Measurements from ENCODE around the gene CXADR. TPM values are rescaled to one million over a fixed set of nuclear protein-coding genes. Genes with fewer than 3 reads are reported as not detected.

Gene CXADR
- total and polyA plus RNA-seq, 4 donors: 8.5 to 46.4 (median 26.5) TPM

DNA sequence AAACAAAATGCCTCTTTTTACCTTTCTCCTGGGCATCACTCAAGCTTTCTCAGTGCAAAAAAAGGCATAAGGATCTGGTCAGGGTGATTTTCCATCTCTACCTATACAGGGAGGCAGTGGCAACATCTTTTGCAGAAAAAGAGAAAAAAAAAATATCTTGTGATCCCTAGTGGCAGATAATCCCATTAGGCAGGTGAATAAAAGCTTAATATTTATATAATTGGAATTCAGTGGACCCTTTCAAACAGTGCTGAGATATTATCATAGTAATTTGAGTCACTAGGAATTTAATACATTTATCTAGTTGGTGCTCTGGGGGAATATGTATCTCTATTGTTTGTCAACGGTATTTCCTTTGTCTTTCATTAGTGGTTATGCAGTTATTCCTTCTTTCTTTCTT, 29.9 kb upstream of the CXADR start:
- DNase-seq (ENCODE audit: low spot score): no peak
- TF ChIP-seq NR2F2 (IDR thresholded peaks at IDR 0.05) (no peak), FOXA2 (IDR thresholded peaks at IDR 0.05) (no peak), ATF3 (IDR thresholded peaks at IDR 0.05) (no peak), HNF4A (conservative IDR thresholded peaks at IDR 0.05) (no peak), YY1 (IDR thresholded peaks at IDR 0.05) (no peak), GABPA (IDR thresholded peaks at IDR 0.05 in 1 of 2, conservative IDR thresholded peaks at IDR 0.05 in 1 of 2) (no peak), EGR1 (IDR thresholded peaks at IDR 0.05; ENCODE audit: low read depth in 2 of 2) (no peak), FOXA1 (IDR thresholded peaks at IDR 0.05) (no peak), MAX (IDR thresholded peaks at IDR 0.05) (no peak), HNF4G (IDR thresholded peaks at IDR 0.05) (no peak), JUND (IDR thresholded peaks at IDR 0.05) (no peak), TAF1 (conservative IDR thresholded peaks at IDR 0.05) (no peak)
- TF ChIP-seq, protein P1, sequence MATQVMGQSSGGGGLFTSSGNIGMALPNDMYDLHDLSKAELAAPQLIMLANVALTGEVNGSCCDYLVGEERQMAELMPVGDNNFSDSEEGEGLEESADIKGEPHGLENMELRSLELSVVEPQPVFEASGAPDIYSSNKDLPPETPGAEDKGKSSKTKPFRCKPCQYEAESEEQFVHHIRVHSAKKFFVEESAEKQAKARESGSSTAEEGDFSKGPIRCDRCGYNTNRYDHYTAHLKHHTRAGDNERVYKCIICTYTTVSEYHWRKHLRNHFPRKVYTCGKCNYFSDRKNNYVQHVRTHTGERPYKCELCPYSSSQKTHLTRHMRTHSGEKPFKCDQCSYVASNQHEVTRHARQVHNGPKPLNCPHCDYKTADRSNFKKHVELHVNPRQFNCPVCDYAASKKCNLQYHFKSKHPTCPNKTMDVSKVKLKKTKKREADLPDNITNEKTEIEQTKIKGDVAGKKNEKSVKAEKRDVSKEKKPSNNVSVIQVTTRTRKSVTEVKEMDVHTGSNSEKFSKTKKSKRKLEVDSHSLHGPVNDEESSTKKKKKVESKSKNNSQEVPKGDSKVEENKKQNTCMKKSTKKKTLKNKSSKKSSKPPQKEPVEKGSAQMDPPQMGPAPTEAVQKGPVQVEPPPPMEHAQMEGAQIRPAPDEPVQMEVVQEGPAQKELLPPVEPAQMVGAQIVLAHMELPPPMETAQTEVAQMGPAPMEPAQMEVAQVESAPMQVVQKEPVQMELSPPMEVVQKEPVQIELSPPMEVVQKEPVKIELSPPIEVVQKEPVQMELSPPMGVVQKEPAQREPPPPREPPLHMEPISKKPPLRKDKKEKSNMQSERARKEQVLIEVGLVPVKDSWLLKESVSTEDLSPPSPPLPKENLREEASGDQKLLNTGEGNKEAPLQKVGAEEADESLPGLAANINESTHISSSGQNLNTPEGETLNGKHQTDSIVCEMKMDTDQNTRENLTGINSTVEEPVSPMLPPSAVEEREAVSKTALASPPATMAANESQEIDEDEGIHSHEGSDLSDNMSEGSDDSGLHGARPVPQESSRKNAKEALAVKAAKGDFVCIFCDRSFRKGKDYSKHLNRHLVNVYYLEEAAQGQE (IDR thresholded peaks at IDR 0.05): no peak
- Histone ChIP-seq H3K27me3 (ENCODE audit: control insufficient read depth in 4 of 4, insufficient read depth in 4 of 4, low read length in 3 of 4) (no peaks in the 10 kb centered on the region), H3K36me3 (ENCODE audit: control insufficient read depth in 4 of 4, insufficient read depth in 3 of 4, low read depth in 1 of 4, low read length in 3 of 4) (no peaks in the 10 kb centered on the region), H3K9ac (ENCODE audit: low read depth in 1 of 2, low read length in 2 of 2) (no peak overlapping the region), H3K9me3 (ENCODE audit: control insufficient read depth in 4 of 4, low read length in 3 of 4) (no peaks in the 10 kb centered on the region), H3K27ac (ENCODE audit: low read depth in 1 of 2, low read length in 2 of 2) (no peak overlapping the region), H3K4me1 (ENCODE audit: control insufficient read depth in 4 of 4, insufficient read depth in 4 of 4, low read length in 3 of 4) (no peaks in the 10 kb centered on the region), H3K4me3 (ENCODE audit: low read depth in 1 of 3, low read length in 3 of 3) (no peak overlapping the region)
- 90% methylated on average over 1 of the region's 1 CpG for WGBS

DNA sequence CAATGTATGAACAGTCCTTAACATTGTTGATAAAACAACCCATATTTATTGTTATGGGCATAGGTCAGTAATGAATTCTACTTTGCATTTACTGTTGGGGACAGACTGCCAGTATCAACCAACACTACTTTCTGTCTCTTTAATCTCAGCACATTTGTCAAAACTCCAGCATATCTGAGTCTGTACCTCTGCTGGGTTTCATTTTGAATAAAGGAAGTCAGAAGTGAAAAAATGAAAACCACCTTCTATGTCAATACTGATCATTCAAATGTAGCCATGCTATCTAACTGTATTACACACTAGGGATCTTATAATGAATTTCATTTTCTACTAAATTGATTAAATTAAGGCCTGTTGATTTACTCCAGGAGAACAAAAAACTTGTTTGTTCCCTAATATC, 24.2 kb upstream of the CXADR start:
- H3K4me3 ChIP-seq (ENCODE audit: low read depth in 1 of 3, low read length in 3 of 3): peak overlapping the region in 2 of 3 donors; percentile 44 to 59
- DNase-seq (ENCODE audit: low spot score): no peak
- no peaks in the 10 kb centered on the region for H3K9me3 ChIP-seq (ENCODE audit: control insufficient read depth in 4 of 4, low read length in 3 of 4)
- no peak for TF ChIP-seq HNF4A (conservative IDR thresholded peaks at IDR 0.05)
- TF ChIP-seq RXRA (IDR thresholded peaks at IDR 0.05): no peak
- no peak for TF ChIP-seq FOXA2 (IDR thresholded peaks at IDR 0.05)
- no peak for TF ChIP-seq CTCF (IDR thresholded peaks at IDR 0.05; ENCODE audit: low read depth, low read length, missing input control)
- no peak for TF ChIP-seq NR2F2 (IDR thresholded peaks at IDR 0.05)
- no peak for TF ChIP-seq YY1 (IDR thresholded peaks at IDR 0.05)
- TF ChIP-seq SP1 (IDR thresholded peaks at IDR 0.05): no peak
- TF ChIP-seq, protein P2, sequence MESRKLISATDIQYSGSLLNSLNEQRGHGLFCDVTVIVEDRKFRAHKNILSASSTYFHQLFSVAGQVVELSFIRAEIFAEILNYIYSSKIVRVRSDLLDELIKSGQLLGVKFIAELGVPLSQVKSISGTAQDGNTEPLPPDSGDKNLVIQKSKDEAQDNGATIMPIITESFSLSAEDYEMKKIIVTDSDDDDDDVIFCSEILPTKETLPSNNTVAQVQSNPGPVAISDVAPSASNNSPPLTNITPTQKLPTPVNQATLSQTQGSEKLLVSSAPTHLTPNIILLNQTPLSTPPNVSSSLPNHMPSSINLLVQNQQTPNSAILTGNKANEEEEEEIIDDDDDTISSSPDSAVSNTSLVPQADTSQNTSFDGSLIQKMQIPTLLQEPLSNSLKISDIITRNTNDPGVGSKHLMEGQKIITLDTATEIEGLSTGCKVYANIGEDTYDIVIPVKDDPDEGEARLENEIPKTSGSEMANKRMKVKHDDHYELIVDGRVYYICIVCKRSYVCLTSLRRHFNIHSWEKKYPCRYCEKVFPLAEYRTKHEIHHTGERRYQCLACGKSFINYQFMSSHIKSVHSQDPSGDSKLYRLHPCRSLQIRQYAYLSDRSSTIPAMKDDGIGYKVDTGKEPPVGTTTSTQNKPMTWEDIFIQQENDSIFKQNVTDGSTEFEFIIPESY (IDR thresholded peaks at IDR 0.05): no peak
- no peak for TF ChIP-seq TAF1 (conservative IDR thresholded peaks at IDR 0.05)
- no peak for TF ChIP-seq HNF4G (IDR thresholded peaks at IDR 0.05)
- no peak for TF ChIP-seq RAD21 (IDR thresholded peaks at IDR 0.05)
- TF ChIP-seq FOXA1 (IDR thresholded peaks at IDR 0.05): no peak
- no peak for TF ChIP-seq GABPA (IDR thresholded peaks at IDR 0.05 in 1 of 2, conservative IDR thresholded peaks at IDR 0.05 in 1 of 2)
- no peak for TF ChIP-seq MAX (IDR thresholded peaks at IDR 0.05)
- H3K9ac ChIP-seq (ENCODE audit: low read depth in 1 of 2, low read length in 2 of 2): peak overlapping the region in 1 of 2 donors; percentile 34
- H3K27ac ChIP-seq (ENCODE audit: low read depth in 1 of 2, low read length in 2 of 2): peak overlapping the region; percentile 23 to 80
- H3K4me1 ChIP-seq (ENCODE audit: control insufficient read depth in 4 of 4, insufficient read depth in 4 of 4, low read length in 3 of 4): peaks cover 0 to 10% (median under 1%) of the 10 kb centered on the region in 4 donors
- H3K27me3 ChIP-seq (ENCODE audit: control insufficient read depth in 4 of 4, insufficient read depth in 4 of 4, low read length in 3 of 4): no peaks in the 10 kb centered on the region
- no peaks in the 10 kb centered on the region for H3K36me3 ChIP-seq (ENCODE audit: control insufficient read depth in 4 of 4, insufficient read depth in 3 of 4, low read depth in 1 of 4, low read length in 3 of 4)
